ENCODE measurements around the gene MYH11.

The MYH11 gene

GRCh38 chr16:15778999-15779614, 77.7 kb downstream of the MYH11 start:
- no peak overlapping the region for H3K4me3 ChIP-seq
- no peak for DNase-seq (ENCODE audit: low read depth, low spot score)

GRCh38 chr16:15778204-15778743, 78.6 kb downstream of the MYH11 start:
- DNase-seq (ENCODE audit: low read depth, low spot score) = no peak
- TF ChIP-seq FOXP2 (optimal IDR thresholded peaks at IDR 0.05; ENCODE audit: control extremely low read depth, extremely low read length, insufficient read depth) (no peak), POLR2AphosphoS5 (IDR thresholded peaks at IDR 0.05; ENCODE audit: borderline replicate concordance, low read depth, low read length) (no peak), EZH2 (IDR thresholded peaks at IDR 0.05) (no peak)
- no peak overlapping the region for H3K27ac ChIP-seq
- H3K4me3 ChIP-seq = no peak overlapping the region
- no peak overlapping the region for H3K9ac ChIP-seq (ENCODE audit: insufficient read length)
- no peaks in the 10 kb centered on the region for H3K9me3 ChIP-seq (ENCODE audit: low read depth, low read length)
- H3K36me3 ChIP-seq (ENCODE audit: insufficient read depth, low read length) = no peaks in the 10 kb centered on the region

More at GRCh38 chr16:15778999-15779614, 77.7 kb downstream of the MYH11 start:
- Histone ChIP-seq H3K9me3 (ENCODE audit: low read depth, low read length) (no peaks in the 10 kb centered on the region), H3K9ac (ENCODE audit: insufficient read length) (no peak overlapping the region), H3K27ac (no peak overlapping the region), H3K36me3 (ENCODE audit: insufficient read depth, low read length) (no peaks in the 10 kb centered on the region)
- TF ChIP-seq EZH2 (IDR thresholded peaks at IDR 0.05) (no peak), FOXP2 (optimal IDR thresholded peaks at IDR 0.05; ENCODE audit: control extremely low read depth, extremely low read length, insufficient read depth) (no peak), POLR2AphosphoS5 (IDR thresholded peaks at IDR 0.05; ENCODE audit: borderline replicate concordance, low read depth, low read length) (no peak)

GRCh38 chr16:15777533-15778203, 79.2 kb downstream of the MYH11 start:
- Histone ChIP-seq H3K9ac (ENCODE audit: insufficient read length) (no peak overlapping the region), H3K9me3 (ENCODE audit: low read depth, low read length) (no peaks in the 10 kb centered on the region), H3K27ac (no peak overlapping the region), H3K36me3 (ENCODE audit: insufficient read depth, low read length) (no peaks in the 10 kb centered on the region), H3K4me3 (no peak overlapping the region)
- TF ChIP-seq FOXP2 (optimal IDR thresholded peaks at IDR 0.05; ENCODE audit: control extremely low read depth, extremely low read length, insufficient read depth) = no peak
- TF ChIP-seq POLR2AphosphoS5 (IDR thresholded peaks at IDR 0.05; ENCODE audit: borderline replicate concordance, low read depth, low read length) = no peak
- no peak for TF ChIP-seq EZH2 (IDR thresholded peaks at IDR 0.05)
- DNase-seq (ENCODE audit: low read depth, low spot score) = no peak

- H3K27ac ChIP-seq = no peak overlapping the region
- H3K36me3 ChIP-seq (ENCODE audit: insufficient read depth, low read length) = no peaks in the 10 kb centered on the region
- no peaks in the 10 kb centered on the region for H3K9me3 ChIP-seq (ENCODE audit: low read depth, low read length)
- no peak overlapping the region for H3K9ac ChIP-seq (ENCODE audit: insufficient read length)
- DNase-seq (ENCODE audit: low read depth, low spot score) = no peak
- TF ChIP-seq POLR2AphosphoS5 (IDR thresholded peaks at IDR 0.05; ENCODE audit: borderline replicate concordance, low read depth, low read length) = no peak
- TF ChIP-seq EZH2 (IDR thresholded peaks at IDR 0.05) = no peak
- TF ChIP-seq FOXP2 (optimal IDR thresholded peaks at IDR 0.05; ENCODE audit: control extremely low read depth, extremely low read length, insufficient read depth) = no peak
- no peak overlapping the region for H3K4me3 ChIP-seq
Observed at GRCh38 chr16:15776572-15776971, 80.3 kb downstream of the MYH11 start.

- H3K9ac ChIP-seq (ENCODE audit: insufficient read length) = no peak overlapping the region
- H3K4me3 ChIP-seq = no peak overlapping the region
- no peak for DNase-seq (ENCODE audit: low read depth, low spot score)
- H3K36me3 ChIP-seq (ENCODE audit: insufficient read depth, low read length) = no peaks in the 10 kb centered on the region
- TF ChIP-seq FOXP2 (optimal IDR thresholded peaks at IDR 0.05; ENCODE audit: control extremely low read depth, extremely low read length, insufficient read depth) (no peak), POLR2AphosphoS5 (IDR thresholded peaks at IDR 0.05; ENCODE audit: borderline replicate concordance, low read depth, low read length) (no peak), EZH2 (IDR thresholded peaks at IDR 0.05) (no peak)
- no peak overlapping the region for H3K27ac ChIP-seq
- no peaks in the 10 kb centered on the region for H3K9me3 ChIP-seq (ENCODE audit: low read depth, low read length)
Observed at GRCh38 chr16:15775663-15776304, 81.0 kb downstream of the MYH11 start.

GRCh38 chr16:15775209-15775608, 81.6 kb downstream of the MYH11 start:
- no peak overlapping the region for H3K4me3 ChIP-seq
- DNase-seq (ENCODE audit: low read depth, low spot score) = no peak
- no peaks in the 10 kb centered on the region for H3K9me3 ChIP-seq (ENCODE audit: low read depth, low read length)
- no peak overlapping the region for H3K9ac ChIP-seq (ENCODE audit: insufficient read length)
- H3K36me3 ChIP-seq (ENCODE audit: insufficient read depth, low read length) = no peaks in the 10 kb centered on the region
- no peak overlapping the region for H3K27ac ChIP-seq
- TF ChIP-seq EZH2 (IDR thresholded peaks at IDR 0.05) (no peak), POLR2AphosphoS5 (IDR thresholded peaks at IDR 0.05; ENCODE audit: borderline replicate concordance, low read depth, low read length) (no peak), FOXP2 (optimal IDR thresholded peaks at IDR 0.05; ENCODE audit: control extremely low read depth, extremely low read length, insufficient read depth) (no peak)

GRCh38 chr16:15773968-15774367, 82.9 kb downstream of the MYH11 start:
- no peak overlapping the region for H3K9ac ChIP-seq (ENCODE audit: insufficient read length)
- no peak for DNase-seq (ENCODE audit: low read depth, low spot score)
- H3K9me3 ChIP-seq (ENCODE audit: low read depth, low read length) = no peaks in the 10 kb centered on the region
- no peaks in the 10 kb centered on the region for H3K36me3 ChIP-seq (ENCODE audit: insufficient read depth, low read length)
- TF ChIP-seq POLR2AphosphoS5 (IDR thresholded peaks at IDR 0.05; ENCODE audit: borderline replicate concordance, low read depth, low read length) (no peak), FOXP2 (optimal IDR thresholded peaks at IDR 0.05; ENCODE audit: control extremely low read depth, extremely low read length, insufficient read depth) (no peak), EZH2 (IDR thresholded peaks at IDR 0.05) (no peak)
- H3K27ac ChIP-seq = no peak overlapping the region
- H3K4me3 ChIP-seq = no peak overlapping the region

GRCh38 chr16:15772579-15773293, 84.1 kb downstream of the MYH11 start:
- Histone ChIP-seq H3K36me3 (ENCODE audit: insufficient read depth, low read length) (no peaks in the 10 kb centered on the region), H3K27ac (no peak overlapping the region), H3K9me3 (ENCODE audit: low read depth, low read length) (no peaks in the 10 kb centered on the region), H3K4me3 (no peak overlapping the region), H3K9ac (ENCODE audit: insufficient read length) (no peak overlapping the region)
- TF ChIP-seq FOXP2 (optimal IDR thresholded peaks at IDR 0.05; ENCODE audit: control extremely low read depth, extremely low read length, insufficient read depth) (no peak), POLR2AphosphoS5 (IDR thresholded peaks at IDR 0.05; ENCODE audit: borderline replicate concordance, low read depth, low read length) (no peak), EZH2 (IDR thresholded peaks at IDR 0.05) (no peak)
- no peak for DNase-seq (ENCODE audit: low read depth, low spot score)
